GM21515 (cell line): ENCODE data around the gene GCSH.

ENCODE experiments used
- ATAC-seq: cut with Tn5 transposase; IDR thresholded peaks from one replicate; pipeline ENCODE4 v1.9.1; 2021; ENCODE audit not compliant: unreplicated experiment

Gene GCSH

DNA sequence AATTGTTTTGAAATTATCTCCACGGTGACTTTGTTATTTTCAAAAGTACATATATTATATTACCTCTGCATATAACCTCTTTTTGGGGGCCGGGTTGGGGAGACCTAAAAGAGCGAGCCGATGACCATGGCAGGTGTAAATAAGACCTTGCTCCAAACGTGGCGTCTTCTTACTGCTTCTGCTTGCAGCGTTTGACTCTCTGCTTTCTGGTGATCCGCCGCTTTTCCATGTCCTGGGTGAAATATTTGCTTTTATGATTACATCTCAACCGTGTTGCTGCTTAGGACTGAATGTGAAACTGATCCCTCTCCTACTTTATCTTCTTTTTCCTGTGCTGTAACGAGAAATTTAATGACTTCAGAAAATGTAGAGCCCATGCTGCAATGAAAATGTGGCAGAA, 42.4 kb downstream of the GCSH start:
- no peak for ATAC-seq

DNA sequence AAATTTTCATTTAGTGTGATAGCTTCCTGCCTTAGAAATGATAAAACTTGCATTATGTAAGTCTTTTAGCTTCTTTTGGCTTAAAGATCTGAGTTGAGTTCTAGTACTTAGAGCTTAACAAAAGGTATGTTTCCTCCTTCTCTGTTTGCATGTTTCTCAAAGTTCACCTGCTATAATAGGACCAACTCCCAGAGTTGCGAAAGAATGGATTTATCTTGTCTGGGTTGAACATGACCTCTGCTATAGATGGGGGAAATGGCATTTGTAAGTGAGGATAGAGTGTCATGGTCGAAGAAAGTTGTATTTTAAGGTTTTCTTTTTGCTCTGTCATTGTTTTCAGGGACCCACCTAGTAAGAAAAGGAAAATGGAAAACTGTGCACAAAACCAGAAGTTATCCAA, 53.4 kb downstream of the GCSH start:
- no peak for ATAC-seq

DNA sequence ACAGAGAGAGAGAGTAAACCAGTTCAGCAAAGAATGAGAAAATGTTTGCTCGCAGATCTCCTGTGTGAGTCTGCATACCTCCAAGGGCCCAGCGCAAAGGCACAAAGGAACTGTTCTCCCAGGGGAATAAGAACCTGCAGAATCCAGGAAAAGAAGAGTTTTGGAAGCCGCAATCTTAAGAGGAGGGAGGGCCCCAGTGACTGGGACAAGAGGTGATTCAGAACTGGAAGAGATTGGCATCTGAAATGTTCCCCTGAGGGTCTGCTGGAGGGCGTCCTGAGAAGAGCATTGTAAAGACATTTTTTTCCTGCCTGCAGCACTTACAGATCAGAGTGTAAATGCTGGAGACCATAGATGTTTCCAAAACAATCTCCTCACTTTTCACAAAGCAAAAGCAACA, 54.5 kb downstream of the GCSH start:
- no peak for ATAC-seq

DNA sequence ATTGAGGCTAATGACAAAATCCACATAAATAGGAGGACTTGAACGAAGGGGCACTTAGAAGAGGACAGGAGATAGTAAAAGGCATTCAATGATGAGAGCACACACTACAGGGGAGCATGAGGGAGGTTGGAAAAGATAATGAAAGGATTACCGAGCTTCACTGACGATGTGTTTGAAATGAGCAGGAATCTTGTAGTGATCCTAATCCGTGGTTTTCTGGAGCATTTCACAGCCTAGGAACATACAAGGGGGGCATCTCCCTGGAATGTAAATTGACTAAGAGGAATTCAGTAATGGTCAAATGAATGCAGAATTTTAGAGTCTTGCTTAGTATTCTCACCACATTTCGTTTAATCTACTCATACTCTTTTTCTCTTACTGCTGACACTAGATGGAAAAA, 55.4 kb downstream of the GCSH start:
- no peak for ATAC-seq

DNA sequence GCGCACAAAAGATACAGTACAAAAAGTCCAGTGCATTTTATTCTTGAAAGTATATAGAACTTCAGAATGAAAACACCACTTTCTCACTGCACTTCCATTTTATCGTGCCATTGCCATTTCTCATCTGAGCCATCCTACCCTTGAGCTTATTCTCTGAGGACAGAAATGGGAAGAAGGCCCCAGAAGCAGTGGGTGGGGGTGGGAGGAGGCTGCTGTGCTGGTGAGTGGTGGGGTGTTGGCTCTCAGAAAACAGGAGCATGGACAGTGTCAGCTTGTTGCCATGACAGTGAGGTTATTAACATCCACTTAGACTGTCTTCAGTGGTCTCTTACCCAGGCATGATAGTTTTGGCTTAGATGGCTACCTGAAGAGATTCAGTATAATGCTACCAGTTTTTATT, 56.1 kb downstream of the GCSH start:
- ATAC-seq = no peak

DNA sequence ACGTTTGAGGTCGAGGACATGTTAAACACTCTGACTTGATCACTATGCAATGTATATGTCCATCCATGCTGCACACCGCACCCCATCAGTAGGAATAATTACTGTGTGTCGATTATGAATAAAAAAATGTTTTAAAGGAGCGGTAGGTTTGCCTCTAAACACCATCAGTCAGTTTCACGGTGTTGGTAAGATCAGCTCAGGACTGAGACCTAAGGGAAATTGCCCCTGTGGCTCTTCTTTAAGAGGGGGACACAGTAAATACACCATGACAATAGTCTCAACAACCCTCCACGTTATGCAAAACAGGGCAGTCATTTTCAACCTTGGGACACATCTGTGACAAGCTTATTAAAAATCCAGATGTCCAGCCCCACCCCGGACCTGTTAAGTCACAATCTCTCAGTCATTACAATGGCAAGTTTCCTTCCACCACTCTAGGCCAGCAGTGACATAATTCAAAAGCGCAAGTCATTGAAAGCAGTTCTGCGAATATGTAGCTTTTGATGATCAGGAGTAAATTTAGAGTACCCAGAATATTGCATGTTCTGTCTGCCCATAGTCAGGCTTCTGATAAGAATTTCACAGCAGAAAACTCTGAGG, 59.3 kb downstream of the GCSH start:
- no peak for ATAC-seq

DNA sequence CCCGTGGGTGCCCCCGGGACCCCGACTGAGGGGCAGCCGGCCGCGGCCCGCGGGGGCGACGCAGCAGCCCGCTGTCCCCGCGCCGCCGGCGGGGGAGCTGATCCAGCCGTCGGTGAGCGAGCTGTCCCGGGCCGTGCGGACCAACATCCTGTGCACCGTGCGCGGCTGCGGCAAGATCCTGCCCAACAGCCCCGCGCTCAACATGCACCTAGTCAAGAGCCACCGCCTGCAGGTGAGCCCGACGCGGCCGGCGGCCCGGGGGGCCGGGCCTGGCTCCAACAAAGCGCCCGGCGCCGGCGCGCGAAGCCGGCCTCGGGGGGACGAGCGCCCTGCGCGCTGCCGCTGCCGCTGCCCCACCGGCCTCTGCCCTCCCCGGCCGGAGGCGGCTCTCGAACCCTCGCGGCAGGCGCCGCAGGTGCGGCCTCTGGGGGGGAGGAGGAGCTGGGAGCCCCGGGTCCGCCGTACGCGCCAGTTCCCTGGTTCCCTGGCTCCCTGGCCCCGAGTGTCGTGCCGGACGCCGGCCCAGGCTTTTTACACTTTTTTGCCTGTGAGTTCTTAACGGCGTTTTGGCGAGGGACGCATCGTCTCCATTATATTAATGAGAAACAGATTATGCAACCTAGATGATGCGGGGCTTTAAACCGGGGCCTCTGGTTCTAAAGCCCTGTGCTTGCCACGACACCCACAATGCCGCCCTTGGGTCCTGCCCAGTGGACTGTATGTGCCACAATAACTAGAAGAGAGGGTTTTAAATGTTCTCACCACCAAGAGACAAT, 60.0 kb downstream of the GCSH start:
- peak; percentile 58 for ATAC-seq

DNA sequence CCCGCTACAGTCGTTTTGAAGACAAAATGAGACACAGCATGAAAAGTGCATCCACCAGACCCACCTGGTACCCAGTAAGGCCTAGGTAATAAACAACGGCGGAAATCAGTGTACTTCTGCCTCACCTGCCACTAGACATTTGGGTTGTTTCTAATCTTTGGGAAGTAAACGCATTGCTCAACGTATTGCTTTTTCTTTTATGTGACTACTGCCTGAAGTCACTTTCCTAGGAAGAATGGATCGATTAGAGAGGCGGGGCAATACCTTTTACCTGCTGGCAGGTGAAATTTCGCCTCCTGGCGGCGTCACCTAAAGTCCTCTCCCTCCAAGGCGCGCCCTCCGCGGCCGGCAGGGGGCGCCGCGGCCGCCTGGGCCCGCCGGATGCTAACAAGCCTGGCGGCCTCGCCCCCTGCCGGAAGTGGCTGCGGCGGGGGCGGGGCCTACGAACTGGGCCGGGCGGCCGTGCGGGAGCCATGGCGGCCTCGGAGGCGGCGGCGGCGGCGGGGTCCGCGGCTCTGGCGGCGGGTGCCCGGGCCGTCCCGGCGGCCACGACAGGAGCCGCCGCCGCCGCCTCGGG, 60.7 kb downstream of the GCSH start, which contains the start of gene ATMIN:
Gene ATMIN, plus strand, starts transcription at position 445 of the 577 bp plus-strand sequence. Its CDS starts 29 bp downstream, at position 474.
- peak; percentile 84 for ATAC-seq
